Esophagus squamous epithelium (tissue), 5 donors: ENCODE measurements around the gene ARHGEF40. TPM values are rescaled to one million over a fixed set of nuclear protein-coding genes. Genes with fewer than 3 reads are reported as not detected.

Source experiments
- DNase-seq: peaks from one replicate; lab custom pipeline; 2025; lab: John Stamatoyannopoulos, UW
- H3K27ac ChIP-seq, 4 donors: fragments of 200-600 bp; sonication (generic); one replicate each; pipeline ENCODE4 v1.5.1; 2016 to 2019; ENCODE audit warnings: mild to moderate bottlenecking in 1 of 4
- H3K27me3 ChIP-seq, 4 donors: fragments of 200-600 bp; sonication (generic); 1 replicate in 3 of 4; 2 replicates in 1 of 4; pipeline versions ENCODE4 v1.5.1 to v1.6.0; 2017 to 2021; ENCODE audit warnings: antibody characterized with exemption in 1 of 4
- H3K36me3 ChIP-seq, 3 donors: fragments of 200-600 bp; sonication (generic); one replicate each; pipeline ENCODE4 v1.5.1; 2016 to 2019
- H3K4me1 ChIP-seq, 3 donors: fragments of 200-600 bp; sonication (generic); one replicate each; pipeline ENCODE4 v1.5.1; 2017 to 2019
- H3K4me3 ChIP-seq, 4 donors: fragments of 200-600 bp; sonication (generic); 1 replicate in 3 of 4; 2 replicates in 1 of 4; pipeline ENCODE4 v1.5.1; 2016 to 2019; ENCODE audit warnings: mild to moderate bottlenecking in 2 of 4, moderate library complexity in 1 of 4
- H3K9me3 ChIP-seq, 3 donors: fragments of 200-600 bp; sonication (generic); one replicate each; pipeline ENCODE4 v1.5.1; 2016 to 2019
- POLR2A ChIP-seq, 4 donors: fragments of 450-650 bp; IDR thresholded peaks; one replicate each; pipeline ENCODE4 v1.6.1; 2017; ENCODE audit warnings: antibody characterized with exemption in 4 of 4, mild to moderate bottlenecking in 4 of 4, moderate library complexity in 3 of 4
- WGBS, 2 donors: methylation state at CpG; one replicate each; pipeline ENCODE4 v1.1.5; 2018; 5-methylcytosine and 5-hydroxymethylcytosine counted together
- intact Hi-C: fragments of 100-400 bp; cut with DNase I; formaldehyde crosslinking; loops from one replicate; pipeline ENCODE4 v1.15.0; 2022
- total RNA-seq, 4 donors: library from RNA; depleted of rRNA; stranded (reverse); fragments of >200 nt; gene quantifications; one replicate each; pipeline ENCODE4 v1.1.0, GENCODE V29; 2016
- TF ChIP-seq, protein P1 (sequence below), 6 experiments: fragments of 450-650 bp in 4 of 6; fragments of 200-600 bp in 2 of 6; sonication (generic) in 2 of 6; IDR thresholded peaks; one replicate each; pipeline ENCODE4 v1.5.1; 2016 to 2019; ENCODE audit warnings: antibody characterized with exemption in 6 of 6, mild to moderate bottlenecking in 4 of 6, moderate library complexity in 4 of 6
- donor health status: DM: yes; HTN: yes; CAD: no.

The ARHGEF40 gene
- total RNA-seq, 4 donors from 2014 or later: 1.3 to 10.3 (median 3.6) TPM

DNA sequence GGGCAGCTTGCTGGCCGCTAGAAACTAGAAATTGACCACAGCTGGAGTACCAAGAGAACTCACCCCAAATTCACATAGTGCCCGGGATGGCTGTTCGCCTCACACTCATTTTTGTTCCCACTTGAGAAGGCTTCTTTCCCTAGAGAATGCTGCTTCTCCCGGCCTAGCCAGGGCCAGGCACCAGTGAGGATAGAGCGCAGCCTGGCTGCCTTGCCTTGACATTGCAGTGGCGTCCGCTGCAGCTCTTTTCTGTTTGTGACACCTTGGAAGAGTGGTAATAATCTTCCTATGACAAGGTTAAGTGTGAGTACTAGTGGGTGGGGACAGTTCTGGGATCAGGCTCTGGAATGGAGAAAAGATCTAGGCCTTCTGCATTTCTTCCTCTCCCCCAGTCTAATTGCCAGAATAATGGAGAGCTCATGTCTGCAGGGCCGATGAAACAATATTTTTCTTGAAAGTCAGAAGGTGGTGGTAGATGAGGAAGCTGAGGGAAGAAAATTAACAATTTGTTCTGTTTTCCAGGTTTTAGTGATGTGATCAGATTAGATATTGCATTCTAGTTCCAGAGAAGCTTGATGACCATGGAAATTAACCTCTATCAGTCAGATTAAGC is 34.5 kb downstream of the ARHGEF40 start:
- peak overlapping the region; percentile 91 to 98 (median 97) for H3K27ac ChIP-seq
- TF ChIP-seq POLR2A (IDR thresholded peaks at IDR 0.05): no peak
- TF ChIP-seq, protein P1, sequence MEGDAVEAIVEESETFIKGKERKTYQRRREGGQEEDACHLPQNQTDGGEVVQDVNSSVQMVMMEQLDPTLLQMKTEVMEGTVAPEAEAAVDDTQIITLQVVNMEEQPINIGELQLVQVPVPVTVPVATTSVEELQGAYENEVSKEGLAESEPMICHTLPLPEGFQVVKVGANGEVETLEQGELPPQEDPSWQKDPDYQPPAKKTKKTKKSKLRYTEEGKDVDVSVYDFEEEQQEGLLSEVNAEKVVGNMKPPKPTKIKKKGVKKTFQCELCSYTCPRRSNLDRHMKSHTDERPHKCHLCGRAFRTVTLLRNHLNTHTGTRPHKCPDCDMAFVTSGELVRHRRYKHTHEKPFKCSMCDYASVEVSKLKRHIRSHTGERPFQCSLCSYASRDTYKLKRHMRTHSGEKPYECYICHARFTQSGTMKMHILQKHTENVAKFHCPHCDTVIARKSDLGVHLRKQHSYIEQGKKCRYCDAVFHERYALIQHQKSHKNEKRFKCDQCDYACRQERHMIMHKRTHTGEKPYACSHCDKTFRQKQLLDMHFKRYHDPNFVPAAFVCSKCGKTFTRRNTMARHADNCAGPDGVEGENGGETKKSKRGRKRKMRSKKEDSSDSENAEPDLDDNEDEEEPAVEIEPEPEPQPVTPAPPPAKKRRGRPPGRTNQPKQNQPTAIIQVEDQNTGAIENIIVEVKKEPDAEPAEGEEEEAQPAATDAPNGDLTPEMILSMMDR (IDR thresholded peaks at IDR 0.05): peak; percentile 84 to 99 (median 97)
- no peaks in the 10 kb centered on the region for H3K36me3 ChIP-seq
- WGBS, 2 donors: 6% methylated on average over 7 of the region's 8 CpGs
- no peaks in the 10 kb centered on the region for H3K9me3 ChIP-seq
- DNase-seq: no peak
- H3K27me3 ChIP-seq: no peaks in the 10 kb centered on the region
- H3K4me1 ChIP-seq: peaks cover 39 to 90% (median 60%) of the 10 kb centered on the region in 3 donors
- peak overlapping the region; percentile 49 to 78 (median 72) for H3K4me3 ChIP-seq
- intact Hi-C loops: no loop called here

DNA sequence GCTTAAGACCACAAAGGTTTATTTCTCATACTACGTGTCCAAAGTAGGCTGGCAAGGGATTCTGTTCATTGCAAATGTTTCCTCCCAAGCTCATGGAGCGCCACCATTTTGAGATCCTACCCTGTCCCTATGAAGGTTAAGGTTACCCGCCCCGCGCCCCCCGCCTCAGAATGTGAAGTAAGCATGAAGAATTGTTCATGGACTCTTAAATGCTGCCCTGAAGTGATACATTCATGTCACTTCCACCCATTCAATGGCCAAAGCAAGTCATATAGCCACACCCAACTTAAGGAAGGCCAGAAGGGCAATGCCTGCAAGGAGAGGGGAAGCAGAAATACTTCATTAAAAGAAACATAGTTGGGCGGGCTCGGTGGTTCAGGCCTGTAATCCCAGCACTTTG is 35.0 kb downstream of the ARHGEF40 start:
- peaks cover 35 to 90% (median 55%) of the 10 kb centered on the region in 3 donors for H3K4me1 ChIP-seq
- no peaks in the 10 kb centered on the region for H3K36me3 ChIP-seq
- WGBS, 2 donors: 77 to 80% methylated on average over 8 of the region's 8 CpGs
- DNase-seq: no peak
- H3K27ac ChIP-seq: peak overlapping the region; percentile 91 to 98 (median 97)
- no peak overlapping the region for H3K4me3 ChIP-seq
- no peaks in the 10 kb centered on the region for H3K27me3 ChIP-seq
- H3K9me3 ChIP-seq: no peaks in the 10 kb centered on the region
- intact Hi-C loops: no loop called here
- no peak for TF ChIP-seq POLR2A (IDR thresholded peaks at IDR 0.05)
- TF ChIP-seq, protein P1 (IDR thresholded peaks at IDR 0.05): no peak

DNA sequence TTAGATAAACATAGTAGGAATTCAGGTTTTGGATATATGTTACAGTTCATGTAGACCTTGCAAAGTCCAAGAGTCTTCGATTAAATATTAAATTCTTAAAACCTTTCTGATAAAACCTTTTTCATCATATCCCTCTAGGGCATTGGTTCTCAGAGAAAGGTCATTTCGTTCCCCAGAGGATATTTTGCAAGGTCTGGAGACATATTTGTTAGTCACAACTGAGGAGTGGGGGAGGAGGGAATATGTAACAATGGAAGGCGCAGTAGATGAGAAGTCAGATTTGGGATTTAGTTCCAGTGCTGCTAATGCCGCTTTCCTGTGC is 36.0 kb downstream of the ARHGEF40 start:
- no peak for DNase-seq
- no peak overlapping the region for H3K4me3 ChIP-seq
- intact Hi-C loops: no loop called here
- H3K27ac ChIP-seq: peak overlapping the region; percentile 91 to 98 (median 97)
- TF ChIP-seq, protein P1 (IDR thresholded peaks at IDR 0.05): no peak
- TF ChIP-seq POLR2A (IDR thresholded peaks at IDR 0.05): no peak
- 25 to 50% methylated on average over 4 of the region's 4 CpGs for WGBS, 2 donors
- no peaks in the 10 kb centered on the region for H3K36me3 ChIP-seq
- no peaks in the 10 kb centered on the region for H3K27me3 ChIP-seq
- peaks cover 35 to 82% (median 49%) of the 10 kb centered on the region in 3 donors for H3K4me1 ChIP-seq
- H3K9me3 ChIP-seq: no peaks in the 10 kb centered on the region

DNA sequence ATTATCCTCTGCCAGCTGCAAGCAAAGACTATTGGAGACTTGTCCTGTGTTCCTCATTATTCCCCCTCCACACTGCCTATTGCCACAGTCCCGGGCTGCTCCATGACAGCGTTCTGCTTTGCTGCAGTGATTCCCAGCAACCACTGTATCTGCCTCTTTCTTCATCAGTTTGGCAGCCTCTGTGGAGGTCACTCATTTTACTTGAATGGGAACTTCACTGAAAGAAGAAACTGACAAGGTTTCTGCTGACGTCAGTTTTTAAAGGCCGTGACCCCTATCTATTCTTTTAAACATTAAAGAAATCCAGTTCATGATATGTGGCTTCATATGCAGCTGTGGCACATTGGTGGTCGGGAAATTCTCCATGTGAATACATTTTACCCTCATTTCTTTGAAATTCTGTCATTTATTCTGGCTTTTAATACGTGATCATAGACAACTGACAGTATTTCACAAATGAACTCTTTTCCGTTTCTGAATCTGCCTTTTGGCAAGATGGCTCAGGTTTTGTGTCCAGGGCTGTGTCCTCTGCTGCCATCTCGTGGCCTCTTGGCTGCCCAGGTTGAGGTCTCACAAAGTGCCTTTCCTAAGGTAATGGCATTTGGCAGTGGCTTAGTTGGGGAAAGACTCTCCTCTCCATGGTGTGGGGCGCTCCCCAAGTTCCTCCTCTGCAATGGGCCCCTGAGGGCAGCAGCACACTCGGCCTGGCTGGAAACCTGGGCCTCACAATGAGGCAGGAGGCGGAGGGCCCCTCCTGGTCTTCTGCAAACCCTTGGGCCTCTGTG is 36.6 kb downstream of the ARHGEF40 start:
- intact Hi-C loops: no loop called here
- H3K27ac ChIP-seq: peak overlapping the region; percentile 91 to 98 (median 97)
- H3K9me3 ChIP-seq: no peaks in the 10 kb centered on the region
- no peaks in the 10 kb centered on the region for H3K36me3 ChIP-seq
- H3K4me1 ChIP-seq: peaks cover 35 to 77% (median 44%) of the 10 kb centered on the region in 3 donors
- TF ChIP-seq POLR2A (IDR thresholded peaks at IDR 0.05): peak in 1 of 4 donors; percentile 10
- TF ChIP-seq, protein P1 (IDR thresholded peaks at IDR 0.05): peak; percentile 74 to 90 (median 84)
- peak overlapping the region in 1 of 4 donors; percentile 0 for H3K4me3 ChIP-seq
- H3K27me3 ChIP-seq: no peaks in the 10 kb centered on the region
- WGBS, 2 donors: 4 to 9% methylated on average over 9 of the region's 11 CpGs
- DNase-seq: no peak

DNA sequence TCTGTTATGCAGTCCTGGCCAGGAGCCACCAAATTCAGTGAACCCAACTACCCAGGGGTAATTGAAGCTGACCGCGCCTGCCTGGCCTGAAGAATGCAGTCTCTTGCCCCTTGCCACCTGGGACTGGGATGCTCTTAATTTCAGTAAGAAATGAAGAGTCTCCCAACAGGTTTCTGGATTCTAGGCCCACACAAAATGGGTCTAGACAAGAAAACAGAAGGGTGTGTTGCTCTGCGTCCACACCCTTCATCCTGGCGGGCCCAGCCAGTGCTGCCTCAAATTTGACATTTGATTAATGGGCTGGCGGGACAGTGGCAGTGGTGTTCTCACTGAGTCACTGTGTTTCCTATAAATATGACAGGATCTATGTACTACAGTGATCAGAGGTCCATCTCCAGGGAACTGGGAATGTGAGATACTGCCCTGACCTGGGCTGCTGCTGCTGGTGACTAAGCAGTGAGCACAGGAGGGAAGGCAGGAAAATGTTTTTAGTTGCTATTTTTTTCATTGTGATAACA is 37.2 kb downstream of the ARHGEF40 start:
- intact Hi-C loops: no loop called here
- H3K9me3 ChIP-seq: no peaks in the 10 kb centered on the region

More for the DNA sequence above, 37.2 kb downstream of the ARHGEF40 start:
- no peak for DNase-seq
- Histone ChIP-seq H3K4me3 (peak overlapping the region in 1 of 4 donors; percentile 0), H3K36me3 (no peaks in the 10 kb centered on the region), H3K27ac (peak overlapping the region; percentile 91 to 98 (median 97)), H3K4me1 (peaks cover 35 to 77% (median 37%) of the 10 kb centered on the region in 3 donors), H3K27me3 (no peaks in the 10 kb centered on the region)
- 54% methylated on average over 3 of the region's 5 CpGs; no CpG with 5 or more reads in 1 of the 2 donors for WGBS, 2 donors
- TF ChIP-seq, protein P1 (IDR thresholded peaks at IDR 0.05): no peak
- TF ChIP-seq POLR2A (IDR thresholded peaks at IDR 0.05): no peak
